Chondrocyte (in vitro differentiated cells): Measurements from ENCODE around the gene ATG2B. TPM values are rescaled to one million over a fixed set of nuclear protein-coding genes. Genes with fewer than 3 reads are reported as not detected.

ENCODE experiments used
- DNase-seq: peaks from one replicate; pipeline ENCODE4 v3.0.0; 2021; ENCODE audit warnings: mixed read lengths, low spot score
- H3K27ac Mint-ChIP-seq: one replicate; pipeline ENCODE4 v1.8.0; 2021; ENCODE audit warnings: mild to moderate bottlenecking, moderate library complexity, mixed read lengths; ENCODE audit not compliant: unreplicated experiment
- H3K27me3 Mint-ChIP-seq: 2 replicates; pipeline ENCODE4 v1.8.0; 2021; ENCODE audit warnings: low read depth, mixed read lengths
- H3K36me3 Mint-ChIP-seq: 2 replicates; pipeline ENCODE4 v1.8.0; 2021; ENCODE audit warnings: low read depth, mixed read lengths
- H3K4me1 Mint-ChIP-seq: 2 replicates; pipeline ENCODE4 v1.8.0; 2021; ENCODE audit warnings: low read depth, mild to moderate bottlenecking, mixed read lengths
- H3K4me3 Mint-ChIP-seq: one replicate; pipeline ENCODE4 v1.8.0; 2021; ENCODE audit warnings: mild to moderate bottlenecking, moderate library complexity, mixed read lengths; ENCODE audit not compliant: unreplicated experiment
- H3K9me3 Mint-ChIP-seq: 2 replicates; pipeline ENCODE4 v1.8.0; 2021; ENCODE audit warnings: low read depth, mixed read lengths
- total RNA-seq: library from RNA; stranded (reverse); gene quantifications from 3 replicates; pipeline ENCODE4 v1.2.1, GENCODE V29; 2021
- TF ChIP-seq, protein P1 (sequence below): fragments of 200-600 bp; sonication (generic); IDR thresholded peaks from 2 replicates; pipeline ENCODE4 v1.5.0; 2021; ENCODE audit warnings: antibody characterized with exemption, mild to moderate bottlenecking, moderate library complexity

The ATG2B gene
- total RNA-seq, 1 donor from 2014 or later, result 17.0 TPM

DNA sequence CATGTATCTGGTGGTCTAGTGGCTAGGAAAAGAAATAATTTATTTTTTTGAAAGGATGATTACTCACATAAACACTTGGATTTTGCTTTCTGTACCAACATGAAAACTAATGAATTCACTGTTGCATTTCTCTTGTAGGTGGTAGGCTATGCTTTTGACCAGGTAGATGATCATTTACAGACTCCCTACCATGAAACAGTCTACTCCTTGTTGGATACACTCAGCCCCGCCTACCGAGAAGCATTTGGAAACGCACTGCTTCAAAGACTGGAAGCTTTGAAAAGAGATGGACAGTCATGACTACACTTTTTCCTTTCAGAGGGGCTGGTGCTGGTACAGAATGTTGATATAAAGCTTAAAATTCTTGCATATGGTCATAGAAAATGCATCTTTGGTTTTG lies 22.2 kb upstream of the ATG2B start:
- H3K27me3 Mint-ChIP-seq, result no peaks in the 10 kb centered on the region
- no peak for DNase-seq
- H3K9me3 Mint-ChIP-seq, result no peaks in the 10 kb centered on the region
- no peaks in the 10 kb centered on the region for H3K4me1 Mint-ChIP-seq
- TF ChIP-seq, protein P1, sequence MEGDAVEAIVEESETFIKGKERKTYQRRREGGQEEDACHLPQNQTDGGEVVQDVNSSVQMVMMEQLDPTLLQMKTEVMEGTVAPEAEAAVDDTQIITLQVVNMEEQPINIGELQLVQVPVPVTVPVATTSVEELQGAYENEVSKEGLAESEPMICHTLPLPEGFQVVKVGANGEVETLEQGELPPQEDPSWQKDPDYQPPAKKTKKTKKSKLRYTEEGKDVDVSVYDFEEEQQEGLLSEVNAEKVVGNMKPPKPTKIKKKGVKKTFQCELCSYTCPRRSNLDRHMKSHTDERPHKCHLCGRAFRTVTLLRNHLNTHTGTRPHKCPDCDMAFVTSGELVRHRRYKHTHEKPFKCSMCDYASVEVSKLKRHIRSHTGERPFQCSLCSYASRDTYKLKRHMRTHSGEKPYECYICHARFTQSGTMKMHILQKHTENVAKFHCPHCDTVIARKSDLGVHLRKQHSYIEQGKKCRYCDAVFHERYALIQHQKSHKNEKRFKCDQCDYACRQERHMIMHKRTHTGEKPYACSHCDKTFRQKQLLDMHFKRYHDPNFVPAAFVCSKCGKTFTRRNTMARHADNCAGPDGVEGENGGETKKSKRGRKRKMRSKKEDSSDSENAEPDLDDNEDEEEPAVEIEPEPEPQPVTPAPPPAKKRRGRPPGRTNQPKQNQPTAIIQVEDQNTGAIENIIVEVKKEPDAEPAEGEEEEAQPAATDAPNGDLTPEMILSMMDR, result no peak
- no peak overlapping the region for H3K4me3 Mint-ChIP-seq
- H3K36me3 Mint-ChIP-seq, result peaks cover 4% of the 10 kb centered on the region
- no peak overlapping the region for H3K27ac Mint-ChIP-seq

DNA sequence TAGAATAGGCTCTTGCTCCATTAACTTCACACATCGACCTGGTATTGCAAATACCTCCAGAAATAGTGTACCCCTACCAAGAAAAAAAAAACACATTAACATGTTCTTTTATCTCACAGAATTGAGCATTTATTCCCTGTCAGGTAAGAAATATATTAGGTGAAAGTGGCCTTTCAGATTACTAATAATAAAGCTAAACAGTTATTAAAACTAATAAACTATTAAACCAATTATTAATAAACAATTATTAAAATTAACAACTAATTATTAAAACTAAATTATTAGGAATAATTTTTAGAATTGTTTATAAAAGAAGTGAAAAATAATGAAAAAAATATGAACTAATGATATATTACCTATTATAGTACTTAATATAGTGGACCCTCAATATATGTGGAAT lies 21.6 kb upstream of the ATG2B start:
- TF ChIP-seq, protein P1, result no peak
- peaks cover 4% of the 10 kb centered on the region for H3K36me3 Mint-ChIP-seq
- no peak for DNase-seq
- H3K4me3 Mint-ChIP-seq, result no peak overlapping the region
- H3K4me1 Mint-ChIP-seq, result no peaks in the 10 kb centered on the region
- H3K27ac Mint-ChIP-seq, result no peak overlapping the region
- no peaks in the 10 kb centered on the region for H3K27me3 Mint-ChIP-seq
- no peaks in the 10 kb centered on the region for H3K9me3 Mint-ChIP-seq

DNA sequence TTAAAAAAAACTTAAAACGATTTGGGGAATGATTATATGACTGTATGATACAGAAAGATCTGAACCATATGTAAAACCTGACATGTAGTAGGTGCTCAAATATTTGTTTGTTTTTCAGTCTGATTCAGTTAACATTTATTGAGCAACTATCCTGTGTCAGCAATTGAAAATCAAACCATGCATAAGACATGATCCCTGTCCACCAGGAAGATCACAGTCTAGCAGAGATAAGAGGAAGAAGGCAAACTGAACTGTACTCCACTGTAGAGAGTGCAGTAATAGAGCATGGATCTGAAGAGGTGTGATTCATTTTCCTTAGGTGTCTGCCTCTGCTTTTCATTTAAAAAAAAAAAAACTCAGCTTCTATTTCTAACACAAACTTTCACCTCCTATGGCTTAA lies 20.9 kb upstream of the ATG2B start:
- no peak for DNase-seq
- no peaks in the 10 kb centered on the region for H3K4me1 Mint-ChIP-seq
- no peaks in the 10 kb centered on the region for H3K27me3 Mint-ChIP-seq
- H3K27ac Mint-ChIP-seq, result no peak overlapping the region
- TF ChIP-seq, protein P1, result no peak
- no peaks in the 10 kb centered on the region for H3K9me3 Mint-ChIP-seq
- peaks cover 4% of the 10 kb centered on the region for H3K36me3 Mint-ChIP-seq
- no peak overlapping the region for H3K4me3 Mint-ChIP-seq

DNA sequence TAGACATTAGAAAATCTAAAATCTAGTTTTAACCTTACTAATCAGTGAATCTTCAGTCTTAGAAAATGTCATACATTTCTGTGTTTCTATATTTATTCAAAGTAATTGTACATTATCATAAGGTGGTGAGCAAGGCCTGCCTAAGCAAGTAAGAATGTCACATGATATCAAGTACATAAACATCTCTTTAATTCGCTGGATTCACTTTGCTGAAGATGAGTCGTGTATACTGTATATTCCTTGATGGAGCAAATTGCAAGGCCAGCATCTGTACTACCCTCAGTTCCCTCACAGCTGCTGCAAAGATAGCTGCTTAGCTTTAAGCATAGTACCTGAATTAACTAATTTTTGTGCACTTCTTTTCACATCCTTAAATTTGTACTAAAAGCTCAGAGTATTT lies 20.3 kb upstream of the ATG2B start:
- no peaks in the 10 kb centered on the region for H3K4me1 Mint-ChIP-seq
- DNase-seq, result no peak
- H3K27me3 Mint-ChIP-seq, result no peaks in the 10 kb centered on the region
- H3K4me3 Mint-ChIP-seq, result no peak overlapping the region
- TF ChIP-seq, protein P1, result no peak
- H3K36me3 Mint-ChIP-seq, result peaks cover 4% of the 10 kb centered on the region
- H3K27ac Mint-ChIP-seq, result no peak overlapping the region
- H3K9me3 Mint-ChIP-seq, result no peaks in the 10 kb centered on the region

DNA sequence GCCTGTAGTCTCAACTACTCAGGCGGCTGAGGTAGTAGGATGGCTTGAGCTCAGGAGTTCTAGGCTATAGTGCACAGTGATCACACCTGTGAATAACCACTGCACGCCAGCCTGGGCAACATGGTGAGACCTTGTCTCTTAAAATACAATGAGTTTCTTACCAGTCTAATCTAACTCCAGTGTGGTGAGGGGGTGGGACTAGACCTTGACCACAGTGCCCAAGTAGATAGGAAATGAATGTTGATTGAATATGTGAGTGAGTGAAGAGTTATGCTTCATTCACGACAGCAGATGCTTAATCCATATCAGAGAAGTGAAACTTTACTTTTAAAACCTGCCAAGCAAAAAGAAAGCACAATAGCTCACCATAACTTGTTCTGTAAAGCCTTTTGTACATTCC lies 17.6 kb upstream of the ATG2B start:
- Mint-ChIP-seq H3K36me3 (peaks cover 4% of the 10 kb centered on the region), H3K4me3 (no peak overlapping the region), H3K9me3 (no peaks in the 10 kb centered on the region), H3K27me3 (no peaks in the 10 kb centered on the region), H3K27ac (no peak overlapping the region), H3K4me1 (no peaks in the 10 kb centered on the region)
- no peak for DNase-seq
- TF ChIP-seq, protein P1, result no peak
